Measurements from ENCODE around the gene NDUFB2. TPM values are rescaled to one million over a fixed set of nuclear protein-coding genes. Genes with fewer than 3 reads are reported as not detected.

Gene NDUFB2
- total and polyA plus RNA-seq, 2 of the 13 experiments (the other 11 are each of a cell fraction or from before 2014, with no cell fraction given): 206 to 221 TPM

- WGBS (ENCODE audit: low lambda C conversion rate): 95% methylated on average over 6 of the region's 6 CpGs
- Histone ChIP-seq H3K9ac (ENCODE audit: insufficient read depth, low read depth, low read length) (no peak overlapping the region), H3K27ac (ENCODE audit: extremely low read length, insufficient read depth, low read length) (no peak overlapping the region), H3K4me1 (ENCODE audit: insufficient read depth, low read length) (peaks cover 21% of the 10 kb centered on the region), H3K27me3 (ENCODE audit: control insufficient read depth in 1 of 2, insufficient read depth in 2 of 2, low read length in 2 of 2) (no peaks in the 10 kb centered on the region), H3K4me2 (ENCODE audit: low read depth, low read length) (no peak overlapping the region), H3K4me3 (replicated peaks in 1 of 3; ENCODE audit: insufficient read depth in 1 of 3, low read depth in 2 of 3, low read length in 3 of 3) (no peak overlapping the region), H3K9me3 (ENCODE audit: low read length) (no peaks in the 10 kb centered on the region), H3K79me2 (ENCODE audit: insufficient read depth, low read length) (no peaks in the 10 kb centered on the region), H4K20me1 (ENCODE audit: insufficient read depth, low read length) (no peaks in the 10 kb centered on the region), H3K36me3 (replicated peaks in 1 of 2; ENCODE audit: control insufficient read depth in 1 of 2, insufficient read depth in 2 of 2, low read length in 2 of 2) (peaks cover 0 to 2% of the 10 kb centered on the region in 2 experiments; a peak in 3 of 5 replicates), H2AFZ (ENCODE audit: low read length) (no peak overlapping the region)
- ChIA-PET CTCF (ENCODE audit: low intra/inter-chr PET ratio, low total read pairs) (no interaction called here), POLR2A (no interaction called here)
- intact Hi-C loops (cut with micrococcal nuclease; ENCODE audit: unreplicated experiment) (no loop called here), in situ Hi-C loops (cut with HindIII; ENCODE audit: extremely low pct_ligation_motif_present, low pct_unique_long_range_greater_than_20kb) (no loop called here)
- FAIRE-seq (no peak), DNase-seq (ENCODE audit: low spot score) (no peak), ATAC-seq (no peak)
- BruUV-seq (replicated peaks): no TSS peak
- no peak for TF ChIP-seq ZNF607 (CRISPR knock-in tag; IDR thresholded peaks at IDR 0.05; ENCODE audit: borderline replicate concordance)
- TF ChIP-seq FIP1L1 (IDR thresholded peaks at IDR 0.05; ENCODE audit: borderline replicate concordance, insufficient read depth, low read depth, low read length): no peak
- TF ChIP-seq REPIN1 (CRISPR knock-in tag; IDR thresholded peaks at IDR 0.05; ENCODE audit: borderline replicate concordance, low read depth): no peak
- no peak for TF ChIP-seq CREM (IDR thresholded peaks at IDR 0.05)
- no peak for TF ChIP-seq CREM (CRISPR knock-in tag; IDR thresholded peaks at IDR 0.05)
- no peak for TF ChIP-seq XBP1 (CRISPR knock-in tag; IDR thresholded peaks at IDR 0.05)
- no peak for TF ChIP-seq ZNF512 (CRISPR knock-in tag; IDR thresholded peaks at IDR 0.05)
- TF ChIP-seq ATF3 (CRISPR knock-in tag; IDR thresholded peaks at IDR 0.05): no peak
- TF ChIP-seq HDAC2 (CRISPR knock-in tag; IDR thresholded peaks at IDR 0.05): no peak
- TF ChIP-seq CSRNP2 (CRISPR knock-in tag; conservative IDR thresholded peaks at IDR 0.05; ENCODE audit: low read depth): no peak
- no peak for TF ChIP-seq ZNF564 (CRISPR knock-in tag; IDR thresholded peaks at IDR 0.05)
- TF ChIP-seq KDM2A (CRISPR knock-in tag; IDR thresholded peaks at IDR 0.05; ENCODE audit: borderline replicate concordance, low read depth): no peak
These were observed 49.0 kb downstream of the NDUFB2 start for GRCh38 chr7:140745266-140746058.
